ENCODE data around the gene TRIP13.

DNA sequence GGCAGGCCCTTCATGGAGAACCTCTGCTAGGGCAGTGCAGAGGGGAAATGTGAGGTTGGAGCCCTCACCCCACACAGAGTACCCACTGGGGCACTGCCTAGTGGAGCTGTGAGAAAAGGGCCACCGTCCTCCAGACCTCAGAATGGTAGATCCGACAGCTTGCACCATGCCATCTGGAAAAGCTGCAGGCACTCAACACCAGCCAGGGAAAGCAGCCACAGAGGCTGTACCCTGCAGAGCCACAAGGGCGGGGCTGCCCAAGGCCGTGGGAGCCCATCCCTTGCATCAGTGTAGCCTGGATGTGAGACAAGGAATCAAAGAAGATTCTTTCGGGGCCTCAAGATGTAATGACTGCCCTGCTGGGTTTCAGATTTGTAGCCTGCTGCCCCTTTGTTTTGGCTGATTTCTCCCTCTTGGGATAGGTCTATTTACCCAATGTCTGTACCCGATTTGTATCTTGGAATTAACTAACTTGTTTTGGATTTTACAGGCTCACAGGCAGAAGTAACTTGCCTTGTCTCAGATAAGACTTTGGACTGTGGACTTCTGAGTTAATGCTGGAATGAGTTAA lies 25.3 kb upstream of the TRIP13 start:
- TF ChIP-seq POLR2AphosphoS5 (IDR thresholded peaks at IDR 0.05; ENCODE audit: low read depth, low read length) (no peak), SIN3A (IDR thresholded peaks at IDR 0.05; ENCODE audit: borderline replicate concordance, insufficient read depth, low read length) (no peak)
- TF ChIP-seq, protein P1, sequence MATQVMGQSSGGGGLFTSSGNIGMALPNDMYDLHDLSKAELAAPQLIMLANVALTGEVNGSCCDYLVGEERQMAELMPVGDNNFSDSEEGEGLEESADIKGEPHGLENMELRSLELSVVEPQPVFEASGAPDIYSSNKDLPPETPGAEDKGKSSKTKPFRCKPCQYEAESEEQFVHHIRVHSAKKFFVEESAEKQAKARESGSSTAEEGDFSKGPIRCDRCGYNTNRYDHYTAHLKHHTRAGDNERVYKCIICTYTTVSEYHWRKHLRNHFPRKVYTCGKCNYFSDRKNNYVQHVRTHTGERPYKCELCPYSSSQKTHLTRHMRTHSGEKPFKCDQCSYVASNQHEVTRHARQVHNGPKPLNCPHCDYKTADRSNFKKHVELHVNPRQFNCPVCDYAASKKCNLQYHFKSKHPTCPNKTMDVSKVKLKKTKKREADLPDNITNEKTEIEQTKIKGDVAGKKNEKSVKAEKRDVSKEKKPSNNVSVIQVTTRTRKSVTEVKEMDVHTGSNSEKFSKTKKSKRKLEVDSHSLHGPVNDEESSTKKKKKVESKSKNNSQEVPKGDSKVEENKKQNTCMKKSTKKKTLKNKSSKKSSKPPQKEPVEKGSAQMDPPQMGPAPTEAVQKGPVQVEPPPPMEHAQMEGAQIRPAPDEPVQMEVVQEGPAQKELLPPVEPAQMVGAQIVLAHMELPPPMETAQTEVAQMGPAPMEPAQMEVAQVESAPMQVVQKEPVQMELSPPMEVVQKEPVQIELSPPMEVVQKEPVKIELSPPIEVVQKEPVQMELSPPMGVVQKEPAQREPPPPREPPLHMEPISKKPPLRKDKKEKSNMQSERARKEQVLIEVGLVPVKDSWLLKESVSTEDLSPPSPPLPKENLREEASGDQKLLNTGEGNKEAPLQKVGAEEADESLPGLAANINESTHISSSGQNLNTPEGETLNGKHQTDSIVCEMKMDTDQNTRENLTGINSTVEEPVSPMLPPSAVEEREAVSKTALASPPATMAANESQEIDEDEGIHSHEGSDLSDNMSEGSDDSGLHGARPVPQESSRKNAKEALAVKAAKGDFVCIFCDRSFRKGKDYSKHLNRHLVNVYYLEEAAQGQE (IDR thresholded peaks at IDR 0.05; ENCODE audit: insufficient read depth in 1 of 2, low read depth in 2 of 2, low read length in 2 of 2), result no peak

Data from PFSK-1 (cell line).